Panc1 (cell line): Measurements from ENCODE around the gene B9D1.

Experiments used
- CTCF ChIP-seq: fragments of 450-650 bp; IDR thresholded peaks from 2 replicates; pipeline ENCODE4 v1.5.1; 2017; ENCODE audit warnings: mild to moderate bottlenecking
- REST ChIP-seq, 2 experiments: IDR thresholded peaks; 2 replicates each; pipeline ENCODE4 v1.6.1; 2011 to 2012; ENCODE audit warnings: low read depth in 2 of 2, control low read depth in 1 of 2, low read length in 1 of 2, mild to moderate bottlenecking in 1 of 2, moderate library complexity in 1 of 2; ENCODE audit not compliant: insufficient read depth in 1 of 2

- TF ChIP-seq CTCF (no peak), REST (IDR thresholded peaks at IDR 0.05; ENCODE audit: insufficient read depth in 1 of 2, low read depth in 2 of 2, low read length in 1 of 2) (no peak)
Measured at GRCh38 chr17:19298569-19299213, 63.8 kb downstream of the B9D1 start.
